ENCODE data around the gene CPNE4.

Gene CPNE4

GRCh38 chr3:131880948-131881347 is 153.9 kb downstream of the CPNE4 start:
- no peak for DNase-seq (ENCODE audit: low spot score)

- DNase-seq (ENCODE audit: low spot score) = no peak
Measured at GRCh38 chr3:131868203-131868602, 166.6 kb downstream of the CPNE4 start.

GRCh38 chr3:131856171-131856570 is 178.6 kb downstream of the CPNE4 start:
- DNase-seq (ENCODE audit: low spot score) = no peak

- DNase-seq (ENCODE audit: low spot score) = no peak
Measured at GRCh38 chr3:131850223-131850622, 184.6 kb downstream of the CPNE4 start.

- no peak for DNase-seq (ENCODE audit: low spot score)
Measured at GRCh38 chr3:131849616-131850015, 185.2 kb downstream of the CPNE4 start.

GRCh38 chr3:131847966-131848510 is 186.8 kb downstream of the CPNE4 start:
- DNase-seq (ENCODE audit: low spot score) = no peak

- DNase-seq (ENCODE audit: low spot score) = no peak
Measured at GRCh38 chr3:131846296-131846924, 188.4 kb downstream of the CPNE4 start.

- no peak for DNase-seq (ENCODE audit: low spot score)
Measured at GRCh38 chr3:131843174-131843573, 191.6 kb downstream of the CPNE4 start.

- no peak for DNase-seq (ENCODE audit: low spot score)
Measured at GRCh38 chr3:131840156-131840797, 194.5 kb downstream of the CPNE4 start.

- DNase-seq (ENCODE audit: low spot score) = no peak
Measured at GRCh38 chr3:131835906-131836305, 198.9 kb downstream of the CPNE4 start.

GRCh38 chr3:131831608-131832007 is 203.2 kb downstream of the CPNE4 start:
- no peak for DNase-seq (ENCODE audit: low spot score)

GRCh38 chr3:131821191-131821762 is 213.5 kb downstream of the CPNE4 start:
- DNase-seq (ENCODE audit: low spot score) = no peak

- no peak for DNase-seq (ENCODE audit: low spot score)
Measured at GRCh38 chr3:131819381-131820055, 215.3 kb downstream of the CPNE4 start.

- DNase-seq (ENCODE audit: low spot score) = no peak
Measured at GRCh38 chr3:131812433-131812832, 222.4 kb downstream of the CPNE4 start.

- DNase-seq (ENCODE audit: low spot score) = no peak
Measured at GRCh38 chr3:131811481-131811880, 223.3 kb downstream of the CPNE4 start.

- no peak for DNase-seq (ENCODE audit: low spot score)
Measured at GRCh38 chr3:131807822-131808221, 227.0 kb downstream of the CPNE4 start.

- no peak for DNase-seq (ENCODE audit: low spot score)
Measured at GRCh38 chr3:131806736-131807135, 228.1 kb downstream of the CPNE4 start.

- DNase-seq (ENCODE audit: low spot score) = no peak
Measured at GRCh38 chr3:131804565-131805133, 230.2 kb downstream of the CPNE4 start.

- DNase-seq (ENCODE audit: low spot score) = no peak
Measured at GRCh38 chr3:131803113-131803512, 231.7 kb downstream of the CPNE4 start.

- no peak for DNase-seq (ENCODE audit: low spot score)
Measured at GRCh38 chr3:131802029-131802428, 232.8 kb downstream of the CPNE4 start.

- no peak for DNase-seq (ENCODE audit: low spot score)
Measured at GRCh38 chr3:131801566-131801965, 233.2 kb downstream of the CPNE4 start.

- DNase-seq (ENCODE audit: low spot score) = no peak
Measured at GRCh38 chr3:131797776-131798175, 237.0 kb downstream of the CPNE4 start.
